ENCODE measurements around the gene LRRC23.

- TF ChIP-seq EP300 (IDR thresholded peaks at IDR 0.05) (no peak), POLR2AphosphoS5 (IDR thresholded peaks at IDR 0.05) (no peak), CTCF (IDR thresholded peaks at IDR 0.05) (no peak), POLR2A (IDR thresholded peaks at IDR 0.05) (no peak)
These were observed 20.9 kb upstream of the LRRC23 start for GRCh38 chr12:6883683-6884082.

All from sigmoid colon (tissue), 4 donors.